CD4-positive, CD25-positive, alpha-beta regulatory T cell (primary cell): ENCODE data around the gene PPP1R15B. TPM values are rescaled to one million over a fixed set of nuclear protein-coding genes. Genes with fewer than 3 reads are reported as not detected.

Source experiments
- ATAC-seq, 2 donors: fragments of 150-1000 bp; cut with Tn5 transposase; one replicate each; pipeline ENCODE4 v1.10.0; 2021; ENCODE audit warnings: low read depth in 2 of 2, moderate number of reproducible peaks in 2 of 2, moderate library complexity in 1 of 2
- DNase-seq, 3 donors: peaks; one replicate each; pipeline versions ENCODE4 v3.0.0 to v3.0.0-alpha.2; 2012 to 2022; ENCODE audit warnings: mixed read lengths in 1 of 3
- H3K27ac ChIP-seq: one replicate; pipeline ENCODE4 v1.7.0; 2013; ENCODE audit warnings: mild to moderate bottlenecking, low read length; ENCODE audit not compliant: insufficient read depth, poor library complexity, severe bottlenecking
- H3K27me3 ChIP-seq: one replicate; pipeline ENCODE4 v1.7.0; 2013; ENCODE audit warnings: low read length; ENCODE audit not compliant: control insufficient read depth, insufficient read depth
- H3K36me3 ChIP-seq: one replicate; pipeline ENCODE4 v1.7.0; 2013; ENCODE audit warnings: mild to moderate bottlenecking, low read length, moderate library complexity; ENCODE audit not compliant: control insufficient read depth, insufficient read depth
- H3K4me1 ChIP-seq: 2 replicates; pipeline ENCODE4 v1.7.0; 2013; ENCODE audit warnings: mild to moderate bottlenecking, low read length; ENCODE audit not compliant: insufficient read depth, control insufficient read depth, poor library complexity, severe bottlenecking
- H3K4me3 ChIP-seq: one replicate; pipeline ENCODE4 v1.7.0; 2013; ENCODE audit warnings: low read depth, mild to moderate bottlenecking, low read length, moderate library complexity
- H3K9me3 ChIP-seq, 2 experiments: 1 replicate in 1 of 2; 2 replicates in 1 of 2; pipeline ENCODE4 v1.7.0; 2013; ENCODE audit warnings: low read length in 2 of 2, mild to moderate bottlenecking in 1 of 2, moderate library complexity in 1 of 2; ENCODE audit not compliant: control insufficient read depth in 2 of 2
- H3K27ac Mint-ChIP-seq, 3 donors: one replicate each; pipeline ENCODE4 v1.8.0; 2020 to 2022; ENCODE audit warnings: mild to moderate bottlenecking in 3 of 3, mixed read lengths in 3 of 3, moderate library complexity in 2 of 3
- H3K27me3 Mint-ChIP-seq: one replicate; pipeline ENCODE4 v1.8.0; 2022; ENCODE audit warnings: mild to moderate bottlenecking, mixed read lengths
- H3K36me3 Mint-ChIP-seq: one replicate; pipeline ENCODE4 v1.8.0; 2020; ENCODE audit warnings: mixed read lengths
- H3K4me1 Mint-ChIP-seq, 4 donors: one replicate each; pipeline ENCODE4 v1.8.0; 2020 to 2022; ENCODE audit warnings: mixed read lengths in 4 of 4, mild to moderate bottlenecking in 1 of 4
- H3K4me3 Mint-ChIP-seq, 4 donors: one replicate each; pipeline ENCODE4 v1.8.0; 2020 to 2022; ENCODE audit warnings: mild to moderate bottlenecking in 4 of 4, mixed read lengths in 4 of 4, moderate library complexity in 3 of 4
- H3K9me3 Mint-ChIP-seq, 7 donors: one replicate each; pipeline ENCODE4 v1.8.0; 2020 to 2022; ENCODE audit warnings: mixed read lengths in 7 of 7, mild to moderate bottlenecking in 3 of 7, moderate library complexity in 2 of 7
- polyA plus RNA-seq, 4 donors: library from polyadenylated mRNA; unstranded; fragments of 300-500 nt; fragmentation: Illumina TruSeq; gene quantifications; one replicate each; pipeline ENCODE4 v1.2.3, GENCODE V29; 2021
- total RNA-seq: library from RNA; stranded (reverse); gene quantifications from one replicate; pipeline ENCODE4 v1.2.3, GENCODE V29; 2022

PPP1R15B gene
- total and polyA plus RNA-seq, 5 donors from 2014 or later: 13.2 to 239 (median 22.1) TPM

DNA sequence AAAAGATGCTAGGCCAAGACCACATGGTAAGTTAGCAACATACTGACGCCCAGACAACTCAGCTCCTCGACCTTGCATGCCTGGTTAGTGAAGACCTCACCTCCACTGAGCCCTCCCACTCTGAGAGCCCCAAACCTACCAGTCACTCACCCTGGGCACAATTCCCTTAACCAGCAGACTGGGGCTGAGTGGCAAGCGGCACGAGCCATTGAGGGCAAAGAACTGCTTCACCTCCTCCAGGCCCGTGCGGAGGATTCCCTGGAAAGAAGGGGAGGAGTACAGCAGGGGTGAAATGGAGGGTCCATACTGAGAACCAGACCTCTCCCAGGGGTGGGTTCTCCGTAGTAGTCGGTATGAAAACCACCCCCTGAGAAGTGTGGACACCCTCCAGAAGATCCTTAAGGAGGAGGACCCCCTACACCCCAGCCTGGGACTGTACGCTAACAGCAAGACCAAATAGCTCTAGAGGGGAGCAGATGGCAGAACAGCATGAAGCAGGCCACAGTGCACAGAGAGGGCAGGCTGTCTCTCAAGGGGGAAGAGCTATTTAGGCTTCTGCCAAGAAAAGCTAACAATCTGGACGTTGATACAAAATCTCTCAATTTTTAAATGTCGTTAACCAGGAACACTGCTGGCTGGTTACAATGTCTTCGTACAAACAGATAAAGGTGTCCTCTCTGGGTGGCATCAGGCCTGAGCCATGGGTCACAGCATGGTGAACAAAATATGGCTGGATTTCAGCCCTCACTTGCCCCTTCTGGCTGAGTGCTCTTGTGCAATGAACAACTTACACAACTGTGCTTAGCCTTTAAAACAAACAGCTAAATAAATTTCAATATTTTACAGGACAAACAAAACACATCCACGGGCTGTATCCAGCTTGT is 31.0 kb upstream of the PPP1R15B start:
- Mint-ChIP-seq H3K27me3 (no peaks in the 10 kb centered on the region), H3K9me3 (no peaks in the 10 kb centered on the region), H3K36me3 (peaks cover 43% of the 10 kb centered on the region), H3K4me1 (peaks cover 0 to 6% (median 4%) of the 10 kb centered on the region in 4 donors), H3K4me3 (no peak overlapping the region), H3K27ac (no peak overlapping the region)
- H3K4me3 ChIP-seq: no peak overlapping the region
- no peak overlapping the region for H3K27ac ChIP-seq
- H3K9me3 ChIP-seq: no peaks in the 10 kb centered on the region
- H3K36me3 ChIP-seq: peaks cover 45% of the 10 kb centered on the region
- no peaks in the 10 kb centered on the region for H3K27me3 ChIP-seq
- ATAC-seq (no peak), DNase-seq (no peak)
- peaks cover 8% of the 10 kb centered on the region for H3K4me1 ChIP-seq

GRCh38 chr1:204441558-204441957 is 29.9 kb upstream of the PPP1R15B start:
- H3K4me1 ChIP-seq: peaks cover 4% of the 10 kb centered on the region
- no peaks in the 10 kb centered on the region for H3K9me3 ChIP-seq
- Mint-ChIP-seq H3K4me3 (no peak overlapping the region), H3K36me3 (peaks cover 46% of the 10 kb centered on the region), H3K9me3 (no peaks in the 10 kb centered on the region), H3K4me1 (peaks cover 0 to 4% (median 4%) of the 10 kb centered on the region in 4 donors), H3K27me3 (no peaks in the 10 kb centered on the region), H3K27ac (no peak overlapping the region)
- H3K27me3 ChIP-seq: no peaks in the 10 kb centered on the region
- DNase-seq (no peak), ATAC-seq (no peak)
- no peak overlapping the region for H3K27ac ChIP-seq
- peaks cover 48% of the 10 kb centered on the region for H3K36me3 ChIP-seq
- H3K4me3 ChIP-seq: no peak overlapping the region

DNA sequence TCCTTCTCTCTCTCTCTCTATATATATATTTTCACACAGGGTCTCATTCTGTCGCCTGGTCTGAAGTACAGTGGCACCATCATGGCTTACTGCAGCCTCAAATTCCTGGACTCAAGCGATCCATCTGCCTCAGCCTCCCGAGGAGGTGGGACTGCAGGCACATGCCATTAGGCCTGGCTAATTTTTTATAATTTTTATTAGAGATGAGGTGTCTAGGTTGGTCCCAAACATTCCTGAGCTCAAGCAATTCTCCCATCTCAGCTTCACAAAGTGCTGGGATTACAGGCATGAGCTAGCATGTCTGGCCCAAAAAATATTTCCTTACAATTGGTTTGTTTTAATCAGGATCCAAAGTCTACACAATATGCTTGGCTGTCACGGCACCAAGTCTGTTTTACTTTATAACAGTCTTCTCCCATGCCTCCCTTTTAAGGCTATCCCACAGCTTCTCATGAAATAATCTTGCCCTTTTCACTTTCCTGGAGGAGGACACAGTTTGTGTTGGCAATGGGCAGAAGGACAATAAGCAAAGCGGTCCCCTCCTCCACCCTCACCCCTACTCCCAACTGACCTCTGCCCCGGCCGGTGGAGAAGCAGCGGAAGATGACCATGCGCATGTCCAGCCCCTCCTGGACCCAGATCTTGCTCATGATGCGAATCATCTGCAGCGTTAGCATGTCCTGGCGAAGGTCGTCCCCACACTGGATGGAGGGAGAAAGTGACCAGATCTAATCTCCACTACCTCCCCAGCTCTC is 28.2 kb upstream of the PPP1R15B start:
- no peaks in the 10 kb centered on the region for H3K9me3 Mint-ChIP-seq
- peak overlapping the region in 1 of 3 donors; percentile 32 for H3K27ac Mint-ChIP-seq
- Histone ChIP-seq H3K27me3 (no peaks in the 10 kb centered on the region), H3K36me3 (peaks cover 50% of the 10 kb centered on the region), H3K4me3 (no peak overlapping the region), H3K9me3 (no peaks in the 10 kb centered on the region), H3K4me1 (no peaks in the 10 kb centered on the region), H3K27ac (no peak overlapping the region)
- H3K4me3 Mint-ChIP-seq: no peak overlapping the region
- ATAC-seq (no peak), DNase-seq (no peak)
- H3K4me1 Mint-ChIP-seq: peaks cover 0 to 2% (median 0%) of the 10 kb centered on the region in 4 donors
- H3K36me3 Mint-ChIP-seq: peaks cover 51% of the 10 kb centered on the region
- H3K27me3 Mint-ChIP-seq: no peaks in the 10 kb centered on the region

- ATAC-seq: no peak
- Mint-ChIP-seq H3K9me3 (no peaks in the 10 kb centered on the region), H3K4me1 (peaks cover 0 to 2% (median 0%) of the 10 kb centered on the region in 4 donors)
Observed at GRCh38 chr1:204438628-204439027, 27.0 kb upstream of the PPP1R15B start.

DNA sequence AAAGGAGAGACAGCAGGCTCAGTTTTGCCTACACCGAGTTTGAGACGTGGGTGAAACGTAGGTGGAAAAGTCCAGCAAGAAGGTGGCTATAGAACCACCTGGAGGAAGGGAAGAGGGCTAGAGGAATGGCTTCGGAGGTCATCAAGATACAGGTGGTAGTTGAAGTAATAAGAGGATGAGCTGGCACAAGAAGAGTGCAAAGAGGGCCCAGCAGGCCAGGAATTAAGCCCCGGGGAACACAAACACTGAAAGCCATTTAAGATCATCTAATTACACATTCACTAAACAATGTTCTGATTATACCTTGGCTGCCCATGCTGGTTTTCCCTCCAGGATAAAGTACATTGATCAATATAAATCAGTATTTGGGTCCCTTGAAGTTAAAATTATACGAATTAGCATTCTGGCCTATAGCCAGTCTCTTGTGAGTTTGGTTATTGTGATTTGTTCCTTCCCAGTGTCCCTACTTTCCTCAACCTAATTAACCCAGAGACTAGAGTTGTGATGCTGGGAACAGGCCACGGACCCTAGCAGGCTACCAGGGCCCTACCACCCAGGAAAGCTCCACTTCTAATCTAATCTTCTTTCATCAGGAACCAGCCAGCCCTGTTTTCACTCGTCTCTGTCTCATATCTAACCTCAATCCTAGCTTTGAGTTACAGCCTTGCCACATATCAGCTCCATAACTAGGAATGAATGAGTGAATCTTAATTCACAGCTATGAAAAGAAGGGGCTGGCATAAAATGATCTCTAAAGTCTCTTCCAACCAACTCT is 26.4 kb upstream of the PPP1R15B start:
- no peaks in the 10 kb centered on the region for H3K4me1 ChIP-seq
- H3K27me3 ChIP-seq: no peaks in the 10 kb centered on the region
- Mint-ChIP-seq H3K27ac (peak overlapping the region in 1 of 3 donors; percentile 88), H3K4me3 (no peak overlapping the region), H3K4me1 (peaks cover 0 to 2% (median 0%) of the 10 kb centered on the region in 4 donors), H3K36me3 (peaks cover 57% of the 10 kb centered on the region), H3K9me3 (no peaks in the 10 kb centered on the region), H3K27me3 (no peaks in the 10 kb centered on the region)
- DNase-seq (no peak), ATAC-seq (no peak)
- no peaks in the 10 kb centered on the region for H3K9me3 ChIP-seq
- peaks cover 54% of the 10 kb centered on the region for H3K36me3 ChIP-seq
- H3K27ac ChIP-seq: no peak overlapping the region
- no peak overlapping the region for H3K4me3 ChIP-seq

More at GRCh38 chr1:204438628-204439027, 27.0 kb upstream of the PPP1R15B start:
- H3K27me3 ChIP-seq: no peaks in the 10 kb centered on the region
- Mint-ChIP-seq H3K27ac (peak overlapping the region in 1 of 3 donors; percentile 5), H3K36me3 (peaks cover 50% of the 10 kb centered on the region), H3K4me3 (no peak overlapping the region), H3K27me3 (no peaks in the 10 kb centered on the region)
- H3K4me3 ChIP-seq: no peak overlapping the region
- no peaks in the 10 kb centered on the region for H3K4me1 ChIP-seq
- H3K27ac ChIP-seq: no peak overlapping the region
- peaks cover 55% of the 10 kb centered on the region for H3K36me3 ChIP-seq
- H3K9me3 ChIP-seq: no peaks in the 10 kb centered on the region
- no peak for DNase-seq

DNA sequence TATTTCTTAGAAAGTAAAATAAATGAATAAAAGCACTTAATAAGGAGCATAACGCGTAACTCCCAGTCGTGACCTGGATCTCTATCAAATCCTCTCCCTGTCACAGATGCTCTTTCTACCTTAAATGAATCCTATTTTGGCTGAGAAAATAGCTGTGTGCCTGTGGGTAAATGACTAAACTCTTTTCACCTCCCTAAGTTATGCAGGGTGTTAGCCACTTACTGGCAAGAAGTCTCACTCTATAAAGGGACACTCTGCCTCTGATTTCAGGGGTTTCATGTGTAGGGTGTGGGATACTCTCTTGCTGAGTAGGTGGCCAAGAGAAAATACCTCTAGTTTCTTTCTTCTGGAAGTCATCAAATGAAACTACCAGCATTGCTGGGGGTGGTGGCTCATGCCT is 24.3 kb upstream of the PPP1R15B start:
- Mint-ChIP-seq H3K4me3 (no peak overlapping the region), H3K36me3 (peaks cover 62% of the 10 kb centered on the region), H3K27me3 (no peaks in the 10 kb centered on the region), H3K27ac (no peak overlapping the region), H3K9me3 (no peaks in the 10 kb centered on the region), H3K4me1 (peaks cover 0 to 8% (median 3%) of the 10 kb centered on the region in 4 donors)
- DNase-seq (no peak), ATAC-seq (no peak)
- Histone ChIP-seq H3K27me3 (no peaks in the 10 kb centered on the region), H3K36me3 (peaks cover 55% of the 10 kb centered on the region), H3K4me1 (no peaks in the 10 kb centered on the region), H3K9me3 (no peaks in the 10 kb centered on the region), H3K27ac (no peak overlapping the region), H3K4me3 (no peak overlapping the region)

- DNase-seq (no peak), ATAC-seq (no peak)
- Histone ChIP-seq H3K9me3 (no peaks in the 10 kb centered on the region), H3K36me3 (peaks cover 55% of the 10 kb centered on the region), H3K27me3 (no peaks in the 10 kb centered on the region), H3K27ac (no peak overlapping the region), H3K4me3 (no peak overlapping the region), H3K4me1 (no peaks in the 10 kb centered on the region)
- Mint-ChIP-seq H3K27ac (no peak overlapping the region), H3K36me3 (peaks cover 62% of the 10 kb centered on the region), H3K4me3 (no peak overlapping the region), H3K9me3 (no peaks in the 10 kb centered on the region), H3K4me1 (peaks cover 0 to 8% (median 3%) of the 10 kb centered on the region in 4 donors), H3K27me3 (no peaks in the 10 kb centered on the region)
Observed at GRCh38 chr1:204435381-204435831, 23.8 kb upstream of the PPP1R15B start.
